Smooth muscle cell of the brain vasculature (primary cell): ENCODE results near the gene MYRIP.
"Not testable (repeated sequence)": the region's sequence is repeated elsewhere in the genome, so short reads cannot be mapped to it uniquely, and the experiment has no call there.

ENCODE experiments used
- DNase-seq: peaks from one replicate; pipeline ENCODE4 v3.0.0-alpha.2; 2012; ENCODE audit warnings: low read depth, low spot score

The MYRIP gene

GRCh38 chr3:39809181-39809994, at the start of gene MYRIP:
Gene MYRIP (plus strand): TSS chr3:39809609. CDS start chr3:39900817, 91,208 bp downstream.
- DNase-seq: no peak

DNA sequence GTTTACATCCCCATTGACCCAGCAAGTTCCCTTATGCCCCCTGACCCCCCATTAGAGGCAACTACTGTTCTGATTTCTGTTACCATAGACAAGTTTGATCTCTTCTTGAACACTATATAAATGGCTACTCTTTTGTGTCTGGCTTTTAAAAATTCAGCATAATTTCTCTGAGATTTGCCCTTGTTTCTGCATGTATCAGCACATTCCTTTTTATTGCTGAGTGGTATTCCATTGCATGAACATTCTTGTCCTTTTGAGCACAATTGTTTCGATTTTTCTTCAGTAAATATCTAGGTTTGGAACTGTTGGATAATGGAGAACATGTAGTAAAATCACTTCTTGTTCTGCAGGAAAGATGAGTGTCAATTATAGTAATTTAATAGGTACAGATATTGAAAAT, 49.1 kb upstream of the MYRIP start:
- no peak for DNase-seq

DNA sequence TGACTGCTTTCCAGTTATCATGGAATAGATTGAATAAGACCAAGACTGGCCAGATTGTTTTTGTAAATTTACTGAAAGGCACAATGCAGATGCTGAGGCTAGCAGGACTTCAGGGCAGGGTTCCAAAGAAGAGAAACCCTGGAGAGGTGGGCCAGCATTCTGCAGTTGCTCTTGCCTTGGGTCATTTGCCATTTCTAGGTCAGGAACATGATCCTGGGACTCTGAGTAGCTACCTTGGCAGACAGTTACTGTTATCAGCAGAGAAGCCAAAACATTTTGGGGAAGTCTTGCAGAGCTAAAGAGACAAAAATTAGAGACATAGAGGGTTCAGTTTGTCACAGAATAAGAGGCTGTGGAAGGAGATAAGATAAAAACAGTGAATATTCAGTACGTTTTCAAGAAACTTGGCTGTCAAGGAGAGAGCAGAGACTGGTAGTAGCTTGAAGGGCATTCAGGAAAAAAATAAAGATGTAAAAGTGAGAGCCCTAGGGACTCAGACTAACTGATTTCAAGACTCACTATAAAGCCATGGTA, 46.8 kb upstream of the MYRIP start:
- DNase-seq: no peak

DNA sequence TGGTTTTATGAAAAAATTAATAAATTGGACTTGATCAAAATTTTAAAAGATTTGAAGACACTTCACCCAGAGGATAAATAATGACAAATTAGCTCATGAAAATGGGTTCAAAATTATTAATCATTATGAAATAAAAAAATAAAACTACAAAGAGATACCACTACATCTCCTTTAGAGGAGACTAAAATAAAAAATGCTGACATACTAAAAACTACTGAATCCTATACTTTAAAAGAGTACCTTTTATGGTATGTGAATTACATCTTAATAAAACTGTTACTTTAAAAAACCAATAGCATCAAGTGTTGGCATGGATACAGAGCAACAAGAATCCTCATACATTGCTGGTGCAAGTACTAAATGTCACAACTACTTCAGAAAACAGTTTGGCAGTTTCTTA, 46.0 kb upstream of the MYRIP start:
- DNase-seq: no peak

DNA sequence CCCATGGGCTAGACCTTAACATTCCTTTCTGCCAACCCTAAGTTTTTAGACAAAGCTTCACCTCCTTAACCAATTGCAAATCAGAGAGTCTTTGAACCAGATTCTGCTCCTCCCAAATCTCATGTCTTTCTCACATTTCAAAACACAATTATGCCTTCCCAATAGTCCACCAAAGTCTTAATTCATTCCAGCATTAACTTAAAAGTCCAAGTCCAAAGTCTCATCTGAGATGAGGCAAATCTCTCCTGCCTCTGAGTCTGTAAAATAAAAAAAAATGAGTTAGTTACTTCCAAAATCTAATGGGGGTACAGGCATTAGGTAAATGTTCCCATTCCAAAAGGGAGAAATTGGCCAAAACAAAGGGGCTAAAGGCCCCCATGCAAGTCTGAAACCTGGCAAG, 43.8 kb upstream of the MYRIP start:
- no peak for DNase-seq

- DNase-seq: no peak
These were observed 43.0 kb upstream of the MYRIP start for GRCh38 chr3:39766433-39766832.

DNA sequence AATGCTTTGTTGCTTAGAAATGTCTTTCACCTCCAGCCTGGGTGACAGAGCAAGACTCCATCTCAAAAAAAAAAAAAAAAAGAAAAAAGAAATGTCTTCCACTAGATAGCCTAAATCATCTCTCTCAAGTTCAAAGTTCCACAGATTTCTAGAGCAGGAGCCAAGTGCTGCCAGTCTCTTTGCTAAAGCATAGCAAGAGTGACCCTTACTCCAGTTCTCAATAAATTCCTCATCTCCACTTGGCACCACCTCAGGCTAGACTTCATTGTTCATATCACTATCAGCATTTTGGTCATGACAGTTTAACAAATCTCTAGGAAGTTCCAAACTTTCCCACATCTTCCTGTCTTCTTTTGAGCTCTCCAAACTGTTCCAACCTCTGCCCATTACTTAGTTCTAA, 42.5 kb upstream of the MYRIP start:
- DNase-seq: not testable (repeated sequence)

GRCh38 chr3:39778168-39778567, 31.2 kb upstream of the MYRIP start:
- not testable (repeated sequence) for DNase-seq

GRCh38 chr3:39779511-39780230, 29.7 kb upstream of the MYRIP start:
- no peak for DNase-seq

DNA sequence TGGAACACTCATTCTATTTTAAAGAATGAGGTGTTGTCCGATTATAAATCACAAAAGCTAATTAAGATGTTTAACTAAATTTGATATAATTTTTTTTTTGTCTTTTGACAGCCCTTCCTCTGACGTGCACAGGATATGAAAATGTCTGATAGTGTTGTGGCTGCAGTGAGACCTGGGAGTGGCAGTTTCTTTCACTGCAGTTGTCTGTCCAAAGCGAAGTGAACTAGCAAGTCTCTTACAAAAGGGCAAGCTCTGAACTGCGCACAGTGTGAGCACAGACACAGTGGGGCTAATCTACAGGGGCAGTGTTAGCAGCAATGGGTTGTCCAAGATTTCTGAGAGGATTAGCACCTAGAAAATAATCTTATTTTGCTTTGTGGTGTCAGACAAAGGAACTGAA, 29.1 kb upstream of the MYRIP start:
- no peak for DNase-seq

DNA sequence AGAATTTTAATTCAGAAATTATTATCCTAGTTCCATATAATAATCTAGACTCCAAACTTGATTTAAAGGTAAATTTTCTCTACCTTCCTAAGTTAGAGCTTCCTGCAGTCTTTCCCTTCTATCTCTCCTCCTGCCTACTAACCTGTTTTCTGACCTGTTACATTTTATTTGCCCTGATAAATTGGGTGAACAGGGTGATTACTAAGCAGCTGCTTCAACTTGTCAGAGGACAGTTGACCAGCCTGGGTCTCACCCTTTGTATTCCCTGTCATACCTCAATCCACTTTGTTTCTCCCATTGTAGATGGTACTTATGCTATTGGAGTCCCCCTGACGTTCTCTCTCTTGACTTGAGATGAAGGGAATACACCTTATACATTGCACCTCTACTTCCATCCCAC, 28.4 kb upstream of the MYRIP start:
- no peak for DNase-seq

DNA sequence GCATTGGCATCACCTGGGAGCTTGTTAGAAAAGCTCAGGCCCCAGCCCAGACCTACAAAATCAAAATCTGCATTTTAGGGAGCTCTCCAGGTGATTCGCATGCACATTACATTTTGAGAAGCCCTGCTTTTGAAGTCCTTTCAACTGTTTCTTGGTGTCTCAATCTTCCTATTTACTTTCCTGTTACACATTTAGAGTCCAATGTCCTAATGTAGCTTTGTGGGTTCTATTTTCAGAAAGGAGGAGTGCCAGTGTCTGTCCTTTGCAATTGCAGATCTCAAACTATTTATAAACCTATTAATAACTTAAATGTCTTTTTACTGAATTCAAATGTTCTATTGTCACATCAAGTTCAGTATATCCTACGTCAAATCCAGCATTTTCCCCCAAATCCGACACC, 27.8 kb upstream of the MYRIP start:
- DNase-seq: no peak

GRCh38 chr3:39783680-39784079, 25.7 kb upstream of the MYRIP start:
- DNase-seq: no peak

DNA sequence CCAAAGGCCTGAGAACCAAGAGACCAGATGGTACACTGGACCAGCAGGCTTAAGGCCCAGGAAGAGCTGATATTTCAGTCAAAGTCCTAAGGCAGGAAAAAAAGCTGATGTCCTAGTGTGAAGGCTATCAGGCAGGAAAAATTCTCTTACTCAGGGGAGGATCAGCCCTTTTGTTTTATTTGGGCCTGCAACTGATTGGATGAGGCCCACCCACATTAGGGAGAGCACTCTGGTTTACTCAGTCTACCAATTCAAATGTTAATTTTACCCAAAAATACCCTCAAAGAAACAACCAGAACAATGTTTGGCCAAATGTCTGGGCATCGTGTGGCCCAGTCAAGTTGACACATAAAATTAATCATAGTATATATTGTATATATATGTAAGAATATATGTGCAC, 24.5 kb upstream of the MYRIP start:
- DNase-seq: no peak

DNA sequence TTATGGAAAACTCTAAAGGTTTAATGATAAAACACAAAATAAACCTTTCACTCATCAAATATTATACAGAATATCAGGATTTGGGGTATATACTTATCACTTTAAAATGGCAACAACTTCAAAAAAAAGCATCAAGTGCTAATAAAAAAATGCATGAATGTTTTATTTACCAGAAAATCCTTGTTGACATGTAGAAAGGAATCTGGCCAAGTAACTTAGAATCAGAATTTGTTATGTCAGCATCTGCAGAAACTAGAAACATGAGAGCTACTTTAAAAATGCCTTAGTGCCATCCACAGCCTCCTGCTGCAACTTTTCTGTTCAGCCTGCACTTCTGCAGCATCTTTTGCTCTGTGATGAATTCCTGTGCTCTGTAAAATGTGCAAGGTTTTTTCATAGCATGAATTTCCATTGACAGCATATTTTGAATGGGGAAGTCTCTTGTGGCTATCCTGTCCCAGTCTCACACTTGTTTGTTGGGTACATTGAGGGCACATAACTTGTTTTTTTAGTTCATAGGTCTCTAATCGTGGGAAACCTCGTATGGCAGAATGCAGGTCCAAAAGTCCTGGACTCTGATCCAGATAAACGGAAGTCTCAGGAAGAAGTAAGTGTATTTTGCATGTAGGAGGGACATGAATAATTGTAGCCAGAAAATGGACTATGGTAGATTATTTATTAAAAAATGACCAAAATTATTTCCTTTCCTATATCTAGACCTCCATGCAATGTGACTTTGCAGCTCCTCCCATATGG, 21.1 kb upstream of the MYRIP start:
- DNase-seq: no peak

DNA sequence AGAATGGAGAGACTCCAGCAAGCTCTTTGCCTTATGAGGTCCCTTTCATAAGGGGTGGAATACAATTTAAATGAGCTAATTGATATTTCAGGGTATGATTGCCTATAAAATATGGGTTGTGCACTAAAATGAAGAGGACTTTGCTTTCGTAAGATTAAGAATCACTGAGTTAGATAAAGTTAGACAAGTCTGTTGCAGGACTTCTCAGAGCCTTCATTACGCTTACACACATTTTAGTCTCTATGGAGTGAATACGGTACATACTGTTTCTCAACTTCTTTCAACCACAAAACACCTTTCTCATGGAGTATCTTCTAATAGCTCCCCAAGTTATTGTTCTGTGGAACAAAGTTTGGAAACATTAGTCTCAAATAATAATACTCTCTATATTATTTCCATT, 17.8 kb upstream of the MYRIP start:
- no peak for DNase-seq

GRCh38 chr3:39794880-39795279, 14.5 kb upstream of the MYRIP start:
- no peak for DNase-seq

DNA sequence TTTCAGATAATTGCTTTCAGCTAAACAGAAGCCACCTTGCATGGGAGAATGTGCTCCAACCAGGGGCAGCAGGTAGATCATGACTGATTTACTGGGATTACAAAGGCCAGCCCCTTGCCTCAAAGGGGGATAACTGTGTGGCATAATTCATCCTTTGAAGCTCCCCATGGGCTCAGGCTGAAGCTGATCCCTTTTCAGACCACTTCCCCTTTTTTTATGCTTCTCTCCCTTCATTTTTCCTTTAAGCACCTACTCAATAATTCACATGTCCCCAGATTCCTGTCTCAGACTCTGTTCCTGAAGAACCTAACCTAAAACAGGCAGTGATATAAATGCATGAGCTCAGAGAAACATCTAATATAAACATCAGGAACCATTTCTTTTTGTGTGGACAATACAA, 8.2 kb upstream of the MYRIP start:
- DNase-seq: no peak

DNA sequence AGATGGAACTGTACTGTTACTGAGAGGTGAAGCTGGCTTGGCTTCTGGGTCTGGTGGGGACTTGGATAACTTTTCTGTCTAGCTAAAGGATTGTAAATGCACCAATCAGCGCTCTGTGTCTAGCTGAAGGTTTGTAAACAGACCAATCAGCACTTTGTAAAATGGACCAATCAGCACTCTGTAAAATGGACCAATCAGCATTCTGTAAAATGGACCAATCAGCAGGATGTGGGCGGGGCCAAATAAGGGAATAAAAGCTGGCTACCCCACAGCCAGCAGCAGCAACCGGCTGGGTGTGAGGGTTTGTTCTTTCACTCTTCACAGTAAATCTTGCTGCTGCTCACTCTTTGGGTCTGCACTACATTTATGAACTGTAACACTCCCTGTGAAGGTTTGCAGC, 6.9 kb upstream of the MYRIP start:
- DNase-seq: not testable (repeated sequence)

DNA sequence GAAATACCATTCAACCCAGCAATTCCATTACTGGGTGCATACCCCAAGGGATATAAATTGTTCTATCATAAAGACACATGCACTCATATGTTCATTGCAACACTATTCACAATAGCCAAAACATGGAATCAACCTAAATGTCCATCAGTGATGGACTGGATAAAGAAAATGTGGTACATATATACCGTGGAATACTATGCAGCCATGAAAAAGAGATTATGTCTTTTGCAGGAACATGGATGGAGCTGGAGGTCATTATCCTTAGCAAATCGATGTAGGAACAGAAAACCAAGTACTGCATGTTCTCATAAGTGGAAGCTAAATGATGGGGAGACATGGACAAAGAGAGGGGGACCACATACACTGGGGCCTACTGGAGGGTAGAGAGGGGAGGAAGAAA, 5.5 kb upstream of the MYRIP start:
- DNase-seq: no peak

DNA sequence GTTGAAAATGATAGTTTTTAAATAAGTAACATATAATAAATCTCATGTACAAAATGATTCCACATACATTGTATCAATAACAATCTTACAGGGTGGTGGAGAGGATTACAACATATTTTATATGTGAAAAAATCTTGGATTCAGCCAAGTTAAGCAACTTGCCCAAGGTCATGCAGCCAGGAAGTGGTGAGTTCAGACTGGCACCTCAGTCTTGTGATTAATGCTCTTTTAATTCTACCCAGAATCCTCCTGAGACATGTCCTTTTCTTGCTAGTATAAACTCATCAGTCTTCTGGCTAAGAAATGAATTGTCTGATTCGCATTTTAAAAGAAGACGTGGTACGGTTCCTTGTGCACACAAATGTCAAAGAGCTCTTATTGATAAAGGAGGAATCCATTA, 4.5 kb upstream of the MYRIP start:
- DNase-seq: no peak

DNA sequence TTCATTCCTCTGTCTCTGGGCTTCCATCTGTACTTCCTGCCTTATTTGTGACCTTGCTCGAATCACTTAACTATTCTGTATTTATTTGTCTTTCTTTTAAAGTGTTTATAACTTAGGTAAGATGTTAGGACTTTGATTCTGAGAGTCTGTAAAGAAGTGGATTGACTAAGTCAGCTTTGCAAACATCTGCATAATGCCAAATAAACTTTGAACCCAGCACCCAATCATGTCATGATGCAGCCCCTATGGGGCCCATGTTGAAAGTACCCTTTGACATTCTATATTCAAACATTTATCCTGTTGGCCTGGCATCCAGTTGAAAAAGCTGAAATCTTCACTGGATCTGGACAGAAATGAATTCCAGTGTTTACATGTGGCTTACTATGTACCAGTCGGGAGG, 3.8 kb upstream of the MYRIP start:
- DNase-seq: no peak
